NT2/D1 (cell line): Measurements from ENCODE around the gene JTB.
A peak's percentile ranks its signal among the peaks of the same experiment; 100 is the strongest.
"Not testable (repeated sequence)": the region's sequence is repeated elsewhere in the genome, so short reads cannot be mapped to it uniquely, and the experiment has no call there.

Experiments
- DNase-seq: peaks from one replicate; pipeline ENCODE4 v3.0.0-alpha.2; 2011; ENCODE audit warnings: low read depth, low spot score
- H3K27me3 ChIP-seq: 2 replicates; pipeline ENCODE4 v1.6.0; 2011; ENCODE audit warnings: mild to moderate bottlenecking; ENCODE audit not compliant: insufficient read length, insufficient read depth
- H3K36me3 ChIP-seq: 2 replicates; pipeline ENCODE4 v1.6.1; 2011; ENCODE audit warnings: mild to moderate bottlenecking, low read length, mixed read lengths; ENCODE audit not compliant: insufficient read depth, insufficient read length
- H3K4me1 ChIP-seq: 2 replicates; pipeline ENCODE4 v1.5.1; 2011; ENCODE audit not compliant: insufficient read depth, insufficient read length
- H3K4me3 ChIP-seq: 2 replicates; pipeline ENCODE4 v1.5.1; 2011; ENCODE audit warnings: low read depth; ENCODE audit not compliant: insufficient read length
- H3K9ac ChIP-seq: 2 replicates; pipeline ENCODE4 v1.6.0; 2011; ENCODE audit warnings: low read depth; ENCODE audit not compliant: insufficient read length
- H3K9me3 ChIP-seq: 2 replicates; pipeline ENCODE4 v1.5.1; 2011; ENCODE audit warnings: mild to moderate bottlenecking, low read length; ENCODE audit not compliant: insufficient read depth
- SUZ12 ChIP-seq: IDR thresholded peaks from 2 replicates; pipeline ENCODE4 v1.6.1; 2011; ENCODE audit not compliant: insufficient read length, insufficient read depth; ENCODE audit errors: extremely low read depth
- YY1 ChIP-seq: IDR thresholded peaks from 2 replicates; pipeline ENCODE4 v1.6.1; 2011; ENCODE audit not compliant: insufficient read length, insufficient read depth
- ZNF274 ChIP-seq: IDR thresholded peaks from 2 replicates; pipeline ENCODE4 v1.6.1; 2011; ENCODE audit warnings: mild to moderate bottlenecking, low read depth, low read length

Gene JTB

GRCh38 chr1:153987621-153988020 is 10.1 kb upstream of the JTB start:
- Histone ChIP-seq H3K36me3 (peaks cover 39% of the 10 kb centered on the region), H3K27me3 (no peaks in the 10 kb centered on the region), H3K4me3 (no peak overlapping the region), H3K9ac (no peak overlapping the region), H3K9me3 (no peaks in the 10 kb centered on the region), H3K4me1 (no peaks in the 10 kb centered on the region)
- TF ChIP-seq ZNF274 (no peak), SUZ12 (no peak), YY1 (no peak)
- no peak for DNase-seq

GRCh38 chr1:153985941-153986761 is 8.7 kb upstream of the JTB start, which contains the start of gene RAB13:
Gene RAB13 (minus strand): TSS chr1:153986339. CDS start chr1:153986236, 103 bp downstream.
- peak; percentile 86 for DNase-seq

GRCh38 chr1:153985341-153985912 is 8.0 kb upstream of the JTB start:
- Histone ChIP-seq H3K9me3 (no peaks in the 10 kb centered on the region), H3K4me3 (peak overlapping the region; percentile 91), H3K27me3 (no peaks in the 10 kb centered on the region), H3K9ac (peak overlapping the region; percentile 86), H3K36me3 (peaks cover 42% of the 10 kb centered on the region), H3K4me1 (no peaks in the 10 kb centered on the region)
- DNase-seq = no peak
- TF ChIP-seq SUZ12 = no peak
- TF ChIP-seq ZNF274 = no peak
- TF ChIP-seq YY1 = no peak

More at GRCh38 chr1:153985941-153986761, 8.7 kb upstream of the JTB start, which contains the start of gene RAB13:
- Histone ChIP-seq H3K36me3 (peaks cover 39% of the 10 kb centered on the region), H3K27me3 (no peaks in the 10 kb centered on the region), H3K9ac (peak within 1 kb of the TSS; percentile 86), H3K9me3 (no peaks in the 10 kb centered on the region), H3K4me1 (no peaks in the 10 kb centered on the region), H3K4me3 (peak within 1 kb of the TSS; percentile 91)
- TF ChIP-seq YY1 = no peak
- TF ChIP-seq SUZ12 = no peak
- no peak for TF ChIP-seq ZNF274

- Histone ChIP-seq H3K4me3 (peak overlapping the region; percentile 91), H3K36me3 (peaks cover 50% of the 10 kb centered on the region), H3K4me1 (no peaks in the 10 kb centered on the region), H3K9me3 (no peaks in the 10 kb centered on the region), H3K9ac (peak overlapping the region; percentile 86), H3K27me3 (no peaks in the 10 kb centered on the region)
- no peak for TF ChIP-seq YY1
- no peak for TF ChIP-seq ZNF274
- no peak for TF ChIP-seq SUZ12
- DNase-seq = no peak
These were observed 6.8 kb upstream of the JTB start for GRCh38 chr1:153984123-153984894.

- not testable (repeated sequence) for H3K9me3 ChIP-seq, H3K9ac ChIP-seq, H3K4me1 ChIP-seq, H3K27me3 ChIP-seq, H3K4me3 ChIP-seq, DNase-seq
- peaks cover 58% of the 10 kb centered on the region for H3K36me3 ChIP-seq
These were observed 4.3 kb upstream of the JTB start for GRCh38 chr1:153981735-153982134.

- H3K27me3 ChIP-seq, H3K9me3 ChIP-seq, H3K4me3 ChIP-seq, H3K4me1 ChIP-seq, DNase-seq, H3K9ac ChIP-seq: not testable (repeated sequence)
- H3K36me3 ChIP-seq = peaks cover 69% of the 10 kb centered on the region
These were observed 1.6 kb upstream of the JTB start for GRCh38 chr1:153979091-153979490.

- Histone ChIP-seq H3K36me3 (peaks cover 71% of the 10 kb centered on the region), H3K27me3 (no peaks in the 10 kb centered on the region), H3K4me1 (no peaks in the 10 kb centered on the region), H3K4me3 (peak overlapping the region; percentile 81), H3K9ac (peak overlapping the region; percentile 84), H3K9me3 (no peaks in the 10 kb centered on the region)
- no peak for DNase-seq
- TF ChIP-seq ZNF274 (no peak), SUZ12 (no peak), YY1 (no peak)
These were observed 918 bp upstream of the JTB start for GRCh38 chr1:153978274-153978909.
